ENCODE data around the gene FSTL4. TPM values are rescaled to one million over a fixed set of nuclear protein-coding genes. Genes with fewer than 3 reads are reported as not detected.

The FSTL4 gene
- total and polyA plus RNA-seq, 12 donors = 0.01 to 0.42 (median 0.38) TPM; not detected in 6

DNA sequence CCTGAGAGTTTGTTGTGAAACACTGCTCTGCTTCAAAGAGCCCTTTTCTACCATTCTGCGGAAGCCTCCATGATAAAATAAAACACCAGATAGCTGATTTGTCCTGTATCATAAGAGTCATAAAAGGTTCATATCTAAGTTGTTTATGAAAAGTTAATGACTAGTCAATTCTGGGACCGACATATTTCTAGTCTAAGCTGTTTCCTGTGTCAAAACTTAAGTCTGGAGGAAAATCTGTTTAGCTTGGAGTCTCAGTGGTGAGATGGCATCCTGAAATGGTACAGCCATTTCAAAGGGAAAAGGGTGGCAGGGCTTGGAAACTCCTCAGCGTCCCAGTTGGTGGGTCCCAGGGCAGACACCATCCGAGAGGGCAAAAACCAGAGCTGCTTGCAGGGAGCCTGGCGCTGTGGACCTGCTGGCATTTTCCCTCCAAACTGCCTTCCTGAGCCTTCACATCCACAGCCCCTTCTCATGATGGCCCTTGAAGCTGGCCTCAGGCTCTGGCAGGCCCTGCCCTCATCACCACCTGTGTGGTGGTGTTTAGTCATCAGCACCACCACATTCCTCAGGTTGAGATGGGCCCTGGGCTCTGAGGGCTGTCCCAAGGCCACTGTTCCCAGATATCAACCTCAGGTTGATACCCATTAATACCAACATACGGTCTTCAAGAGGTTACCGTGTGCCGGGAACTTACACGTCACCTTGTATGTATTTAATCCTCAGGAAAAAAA lies 376.5 kb downstream of the FSTL4 start:
- TF ChIP-seq, protein P1, sequence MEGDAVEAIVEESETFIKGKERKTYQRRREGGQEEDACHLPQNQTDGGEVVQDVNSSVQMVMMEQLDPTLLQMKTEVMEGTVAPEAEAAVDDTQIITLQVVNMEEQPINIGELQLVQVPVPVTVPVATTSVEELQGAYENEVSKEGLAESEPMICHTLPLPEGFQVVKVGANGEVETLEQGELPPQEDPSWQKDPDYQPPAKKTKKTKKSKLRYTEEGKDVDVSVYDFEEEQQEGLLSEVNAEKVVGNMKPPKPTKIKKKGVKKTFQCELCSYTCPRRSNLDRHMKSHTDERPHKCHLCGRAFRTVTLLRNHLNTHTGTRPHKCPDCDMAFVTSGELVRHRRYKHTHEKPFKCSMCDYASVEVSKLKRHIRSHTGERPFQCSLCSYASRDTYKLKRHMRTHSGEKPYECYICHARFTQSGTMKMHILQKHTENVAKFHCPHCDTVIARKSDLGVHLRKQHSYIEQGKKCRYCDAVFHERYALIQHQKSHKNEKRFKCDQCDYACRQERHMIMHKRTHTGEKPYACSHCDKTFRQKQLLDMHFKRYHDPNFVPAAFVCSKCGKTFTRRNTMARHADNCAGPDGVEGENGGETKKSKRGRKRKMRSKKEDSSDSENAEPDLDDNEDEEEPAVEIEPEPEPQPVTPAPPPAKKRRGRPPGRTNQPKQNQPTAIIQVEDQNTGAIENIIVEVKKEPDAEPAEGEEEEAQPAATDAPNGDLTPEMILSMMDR (IDR thresholded peaks at IDR 0.05) = no peak
- Histone ChIP-seq H3K4me3 (no peak overlapping the region), H3K27ac (no peak overlapping the region), H3K9me3 (no peaks in the 10 kb centered on the region), H3K27me3 (peaks cover 0 to 7% (median 0%) of the 10 kb centered on the region in 7 donors), H3K36me3 (no peaks in the 10 kb centered on the region), H3K4me1 (peaks cover 0 to 9% (median 0%) of the 10 kb centered on the region in 9 donors)
- no peak for DNase-seq
- no peak for ATAC-seq
- 83 to 89% methylated on average over 9 of the region's 9 CpGs for WGBS, 2 donors
- intact Hi-C loops (cut with DNase I) = no loop called here

DNA sequence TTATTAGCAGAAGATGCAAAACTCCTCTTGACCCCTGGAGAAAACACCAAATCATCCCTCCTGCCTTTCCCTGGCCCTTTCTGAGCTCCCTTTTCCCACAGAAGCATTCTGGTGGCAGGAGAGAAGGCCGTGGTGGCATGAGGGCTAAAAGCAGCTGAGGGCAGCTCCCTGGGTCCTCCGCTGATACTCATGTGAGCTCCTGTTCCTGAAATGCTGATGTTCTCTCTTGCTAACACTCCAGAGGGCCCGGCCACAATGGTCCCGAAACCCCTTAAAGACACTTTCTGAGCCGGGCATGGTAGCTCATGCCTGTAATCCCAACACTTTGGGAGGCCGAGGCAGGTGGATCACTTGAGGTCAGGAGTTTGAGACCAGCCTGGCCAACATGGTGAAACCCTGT lies 377.4 kb downstream of the FSTL4 start:
- no peak overlapping the region for H3K27ac ChIP-seq
- no peaks in the 10 kb centered on the region for H3K9me3 ChIP-seq
- peaks cover 0 to 7% (median 0%) of the 10 kb centered on the region in 7 donors for H3K27me3 ChIP-seq
- no peaks in the 10 kb centered on the region for H3K36me3 ChIP-seq
- intact Hi-C loops (cut with DNase I) = no loop called here
- ATAC-seq = no peak
- no peak overlapping the region for H3K4me3 ChIP-seq
- no peak for DNase-seq
- WGBS, 2 donors = 91 to 97% methylated on average over 6 of the region's 6 CpGs
- no peaks in the 10 kb centered on the region for H3K4me1 ChIP-seq
- TF ChIP-seq, protein P1 (IDR thresholded peaks at IDR 0.05) = no peak

DNA sequence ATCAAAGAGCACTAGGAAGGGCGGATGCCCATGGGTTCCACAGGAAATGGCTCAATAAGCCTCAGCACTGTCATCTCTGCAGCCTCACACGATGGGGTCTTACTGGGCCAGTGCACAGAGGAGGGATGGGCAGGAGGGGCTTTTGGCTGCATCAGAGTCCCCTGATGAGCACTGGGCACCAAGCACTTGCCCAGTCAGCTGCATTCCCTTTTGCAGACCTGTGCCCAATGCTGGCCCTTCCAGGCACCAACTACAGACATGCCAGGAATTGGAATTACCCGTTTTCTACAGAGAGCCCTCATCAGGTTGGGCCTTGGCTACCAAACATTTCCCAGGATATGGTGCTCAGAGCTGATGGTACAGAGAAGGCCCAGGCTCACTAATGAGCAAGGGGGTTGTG lies 378.1 kb downstream of the FSTL4 start:
- no peak for DNase-seq

DNA sequence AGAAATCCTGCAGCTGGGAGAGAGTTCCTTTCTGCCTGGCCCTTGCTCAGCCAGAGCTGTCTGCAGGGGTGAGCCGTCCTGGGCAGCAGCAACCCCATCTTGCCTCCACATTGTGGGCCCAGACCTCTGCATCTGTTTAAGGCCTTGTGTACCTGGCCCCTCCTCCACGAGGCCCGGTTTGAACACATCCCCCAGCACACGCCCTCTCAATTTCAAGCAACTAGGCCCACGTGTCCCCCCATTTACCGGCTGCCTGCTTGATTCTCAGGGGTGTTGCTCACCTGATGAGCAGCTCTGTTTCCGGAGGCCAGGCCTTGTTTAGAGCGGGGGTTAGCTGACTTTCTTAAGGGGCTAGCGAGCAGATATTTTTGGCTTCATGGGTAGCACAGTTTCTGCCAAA lies 378.7 kb downstream of the FSTL4 start:
- Histone ChIP-seq H3K27ac (no peak overlapping the region), H3K36me3 (no peaks in the 10 kb centered on the region), H3K27me3 (peaks cover 0 to 7% (median 0%) of the 10 kb centered on the region in 7 donors), H3K4me3 (no peak overlapping the region), H3K4me1 (no peaks in the 10 kb centered on the region), H3K9me3 (no peaks in the 10 kb centered on the region)
- WGBS, 2 donors = 85 to 87% methylated on average over 9 of the region's 9 CpGs
- ATAC-seq = no peak
- intact Hi-C loops (cut with DNase I) = no loop called here
- no peak for DNase-seq
- TF ChIP-seq, protein P1 (IDR thresholded peaks at IDR 0.05) = no peak

More for the DNA sequence above, 378.1 kb downstream of the FSTL4 start:
- H3K9me3 ChIP-seq = no peaks in the 10 kb centered on the region
- no peaks in the 10 kb centered on the region for H3K36me3 ChIP-seq
- TF ChIP-seq, protein P1 (IDR thresholded peaks at IDR 0.05) = no peak
- intact Hi-C loops (cut with DNase I) = no loop called here
- peaks cover 0 to 7% (median 0%) of the 10 kb centered on the region in 7 donors for H3K27me3 ChIP-seq
- WGBS, 2 donors = 79 to 80% methylated on average over 3 of the region's 3 CpGs
- H3K4me3 ChIP-seq = no peak overlapping the region
- ATAC-seq = no peak
- no peaks in the 10 kb centered on the region for H3K4me1 ChIP-seq
- no peak overlapping the region for H3K27ac ChIP-seq

All from heart right ventricle (tissue), 16 donors.